Measurements from ENCODE around the gene N4BP2L1. TPM values are rescaled to one million over a fixed set of nuclear protein-coding genes. Genes with fewer than 3 reads are reported as not detected.

N4BP2L1 gene
- total RNA-seq, 1 experiment from 2014 or later = 0.29 TPM

DNA sequence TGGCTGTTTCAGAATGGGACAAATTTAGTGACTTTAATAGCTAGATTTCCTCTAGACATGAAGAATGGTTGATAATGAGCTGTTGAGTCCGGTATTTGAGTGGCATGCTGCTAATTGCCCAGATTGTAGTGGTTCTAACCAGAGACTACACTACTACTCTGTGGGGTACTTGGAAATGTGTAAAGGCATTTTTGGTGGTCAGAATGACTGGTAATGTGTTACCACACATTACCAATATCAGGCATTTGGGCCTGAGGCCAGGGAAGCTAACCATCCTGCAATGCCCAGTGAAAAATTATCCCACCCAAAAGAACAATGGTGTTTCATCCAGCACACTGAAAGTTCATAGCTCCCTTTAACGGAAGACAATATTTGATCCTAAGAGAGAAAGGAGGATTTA is 17.5 kb upstream of the N4BP2L1 start:
- in situ Hi-C loops (cut with HindIII; ENCODE audit: low pct_unique_long_range_greater_than_20kb, low sequenced_read_pairs) = no loop called here
- DNase-seq (ENCODE audit: low read depth, low spot score) = no peak

DNA sequence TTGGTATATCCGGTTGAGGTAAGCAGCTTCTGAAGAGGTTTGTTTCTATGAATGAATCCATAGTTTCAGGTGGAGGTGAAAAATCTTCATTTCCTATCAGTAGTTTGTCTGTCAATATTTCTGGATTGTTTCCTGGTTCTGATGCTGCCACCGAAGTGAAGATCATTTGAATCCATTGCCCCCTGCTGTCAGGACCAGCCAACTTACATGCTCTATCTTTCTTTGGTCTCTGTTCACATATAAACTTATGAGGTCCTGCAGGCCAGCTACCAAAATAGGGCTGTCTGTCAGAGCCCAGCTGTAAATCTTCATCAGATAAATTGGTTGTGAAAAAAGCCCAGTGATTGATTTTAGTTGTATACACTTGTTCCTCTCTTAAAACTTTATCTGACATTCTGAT is 15.2 kb upstream of the N4BP2L1 start:
- DNase-seq (ENCODE audit: low read depth, low spot score) = peak; percentile 33
- in situ Hi-C loops (cut with HindIII; ENCODE audit: low pct_unique_long_range_greater_than_20kb, low sequenced_read_pairs) = no loop called here

DNA sequence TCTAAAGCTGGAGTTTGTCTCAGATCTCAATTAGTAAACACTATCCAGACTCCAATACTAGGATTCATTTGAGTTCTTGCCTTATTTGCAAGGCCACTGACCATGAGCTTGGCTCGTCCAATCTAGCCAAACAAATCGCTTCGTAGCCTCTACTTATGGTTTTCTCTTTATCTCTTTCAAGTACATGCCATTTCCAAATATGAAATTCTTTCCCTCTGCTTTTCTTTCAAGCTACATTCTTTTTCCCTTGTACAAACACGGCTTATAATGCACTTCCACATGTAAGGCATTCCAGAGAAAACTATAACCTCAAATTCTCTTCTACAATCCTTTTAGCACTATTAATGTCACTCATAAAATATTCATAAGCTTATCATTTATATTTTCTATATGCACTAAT is 10.9 kb upstream of the N4BP2L1 start:
- in situ Hi-C loops (cut with HindIII; ENCODE audit: low pct_unique_long_range_greater_than_20kb, low sequenced_read_pairs) = no loop called here
- DNase-seq (ENCODE audit: low read depth, low spot score) = no peak

- no peak for DNase-seq (ENCODE audit: low read depth, low spot score)
- in situ Hi-C loops (cut with HindIII; ENCODE audit: low pct_unique_long_range_greater_than_20kb, low sequenced_read_pairs) = no loop called here
Observed at GRCh38 chr13:32432856-32433255, 4.9 kb upstream of the N4BP2L1 start.

DNA sequence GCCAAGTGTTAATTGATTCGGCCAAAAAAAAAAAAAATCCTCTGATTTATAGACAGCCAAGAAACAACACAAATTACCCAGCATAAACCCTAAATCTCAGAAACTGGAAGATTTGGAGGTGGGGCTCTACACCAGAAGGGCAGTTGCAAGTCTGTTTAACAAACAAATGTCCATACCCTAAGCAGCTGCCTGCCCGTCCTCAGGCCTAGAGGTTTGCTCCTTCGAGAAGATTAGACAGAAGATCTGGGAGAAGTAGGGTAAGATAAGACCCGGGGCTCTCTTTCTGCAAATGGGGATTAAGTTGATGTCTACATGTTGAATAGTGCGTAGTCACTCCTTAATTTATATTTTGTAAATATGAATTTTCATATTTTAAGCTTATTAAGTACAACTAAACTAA is 3.4 kb upstream of the N4BP2L1 start:
- no peak for DNase-seq (ENCODE audit: low read depth, low spot score)
- in situ Hi-C loops (cut with HindIII; ENCODE audit: low pct_unique_long_range_greater_than_20kb, low sequenced_read_pairs) = no loop called here

GRCh38 chr13:32430018-32430747 is 2.3 kb upstream of the N4BP2L1 start:
- in situ Hi-C loops (cut with HindIII; ENCODE audit: low pct_unique_long_range_greater_than_20kb, low sequenced_read_pairs) = no loop called here

GRCh38 chr13:32429433-32429909 is 1.5 kb upstream of the N4BP2L1 start:
- DNase-seq (ENCODE audit: low read depth, low spot score) = no peak
- in situ Hi-C loops (cut with HindIII; ENCODE audit: low pct_unique_long_range_greater_than_20kb, low sequenced_read_pairs) = no loop called here

More at GRCh38 chr13:32430018-32430747, 2.3 kb upstream of the N4BP2L1 start:
- DNase-seq (ENCODE audit: low read depth, low spot score) = no peak

DNA sequence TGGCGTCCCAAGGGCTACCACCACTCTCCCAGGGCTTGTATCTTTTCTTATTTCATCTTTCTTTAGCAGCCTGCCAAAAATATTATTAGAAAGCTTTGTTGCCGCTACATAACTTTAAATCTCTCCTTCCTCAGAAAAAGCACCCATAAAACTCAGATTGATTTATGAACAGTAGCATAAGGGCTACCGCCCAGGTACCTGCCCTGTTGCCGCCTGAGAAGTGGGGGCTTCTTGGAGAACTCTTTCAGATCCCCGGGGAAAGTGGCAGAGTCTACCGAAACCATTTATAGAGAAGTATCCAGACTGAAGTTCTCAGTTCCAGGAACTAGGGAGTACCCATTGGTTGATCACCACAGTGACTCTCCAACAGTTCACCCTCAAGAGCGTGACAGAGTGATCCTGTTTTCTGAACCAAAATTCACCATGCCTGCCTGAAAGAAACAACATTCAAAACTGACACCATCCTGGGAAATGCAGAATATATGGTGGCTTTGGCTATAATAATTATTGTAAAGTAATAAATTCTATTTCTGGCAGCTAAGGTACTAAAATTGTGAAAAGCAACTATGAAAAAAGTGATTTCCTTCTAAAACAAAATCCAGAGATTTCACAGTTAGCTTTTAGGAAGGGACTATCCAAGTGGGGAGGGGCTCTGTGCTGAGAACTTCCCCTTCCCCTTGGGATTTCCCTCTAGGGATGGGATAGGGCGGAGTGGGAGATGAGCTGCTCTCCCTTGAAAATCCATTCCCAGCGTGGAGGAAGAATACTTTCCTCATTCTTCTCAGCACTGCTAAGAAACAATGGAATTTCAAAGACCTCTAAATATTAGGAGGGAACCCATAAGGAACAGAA is 877 bp upstream of the N4BP2L1 start:
- in situ Hi-C loops (cut with HindIII; ENCODE audit: low pct_unique_long_range_greater_than_20kb, low sequenced_read_pairs) = no loop called here
- no peak for DNase-seq (ENCODE audit: low read depth, low spot score)

- no peak for DNase-seq (ENCODE audit: low read depth, low spot score)
- in situ Hi-C loops (cut with HindIII; ENCODE audit: low pct_unique_long_range_greater_than_20kb, low sequenced_read_pairs) = no loop called here
Observed at GRCh38 chr13:32426990-32427851, 709 bp downstream of the N4BP2L1 start.

DNA sequence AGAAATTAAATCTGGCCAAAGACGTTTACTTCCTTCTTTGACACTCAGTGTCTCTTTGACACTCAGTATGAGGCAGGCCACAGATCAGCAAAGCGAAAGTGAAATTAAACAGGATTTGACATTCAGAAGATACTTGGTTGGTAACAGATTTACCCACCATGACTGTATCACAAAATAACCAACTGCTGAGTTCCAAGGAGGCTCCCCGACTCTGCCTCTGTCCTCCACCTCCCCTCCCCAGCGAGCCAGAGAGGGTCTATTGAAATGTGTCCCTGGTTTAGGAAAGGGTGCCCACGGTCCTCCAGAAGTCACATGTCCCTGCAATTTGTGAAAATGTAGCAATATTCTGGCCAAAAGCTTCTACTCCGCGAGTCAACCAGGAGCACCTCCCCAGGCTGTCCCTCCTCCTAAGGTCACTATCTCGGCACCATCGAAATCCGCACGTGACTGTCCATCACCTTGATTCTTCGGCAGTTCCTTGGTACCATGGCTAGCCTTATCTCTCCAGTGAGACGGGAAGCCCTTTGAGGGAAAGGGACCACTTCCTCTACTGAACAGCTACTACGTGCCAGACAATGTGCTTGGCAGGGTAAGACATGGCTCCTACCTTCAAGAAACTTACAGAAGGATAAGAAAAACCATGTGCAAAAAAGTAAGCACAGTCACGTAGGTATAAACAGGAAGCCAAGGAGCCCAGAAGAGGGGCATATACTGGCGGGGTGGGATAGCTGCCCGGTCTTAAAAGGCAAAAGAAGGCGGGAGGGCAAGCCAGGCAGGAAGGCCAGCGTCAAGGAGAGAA is 1.5 kb downstream of the N4BP2L1 start:
- DNase-seq (ENCODE audit: low read depth, low spot score) = no peak

DNA sequence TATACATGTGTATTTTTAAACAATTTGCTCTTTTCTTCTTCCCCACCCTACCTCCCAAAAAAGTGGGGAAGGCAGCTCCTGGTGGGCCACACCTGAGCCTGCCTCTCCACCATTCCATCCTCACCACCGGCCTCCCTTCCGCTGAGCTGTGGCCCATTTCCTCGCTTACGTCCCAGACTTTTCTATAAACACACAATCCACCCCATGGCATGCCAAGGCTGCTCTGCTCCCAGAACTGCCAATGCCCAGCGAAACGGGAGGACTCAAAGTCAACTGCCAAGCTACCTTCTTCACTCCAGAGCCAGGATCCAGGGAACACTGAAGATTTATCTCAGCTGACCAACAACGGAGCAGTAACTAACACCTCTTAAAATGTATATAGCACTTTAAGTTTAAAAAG is 2.8 kb downstream of the N4BP2L1 start:
- in situ Hi-C loops (cut with HindIII; ENCODE audit: low pct_unique_long_range_greater_than_20kb, low sequenced_read_pairs) = no loop called here
- DNase-seq (ENCODE audit: low read depth, low spot score) = no peak

More for the DNA sequence above, 1.5 kb downstream of the N4BP2L1 start:
- in situ Hi-C loops (cut with HindIII; ENCODE audit: low pct_unique_long_range_greater_than_20kb, low sequenced_read_pairs) = no loop called here

- in situ Hi-C loops (cut with HindIII; ENCODE audit: low pct_unique_long_range_greater_than_20kb, low sequenced_read_pairs) = no loop called here
- DNase-seq (ENCODE audit: low read depth, low spot score) = no peak
Observed at GRCh38 chr13:32423592-32423991, 4.3 kb downstream of the N4BP2L1 start.

DNA sequence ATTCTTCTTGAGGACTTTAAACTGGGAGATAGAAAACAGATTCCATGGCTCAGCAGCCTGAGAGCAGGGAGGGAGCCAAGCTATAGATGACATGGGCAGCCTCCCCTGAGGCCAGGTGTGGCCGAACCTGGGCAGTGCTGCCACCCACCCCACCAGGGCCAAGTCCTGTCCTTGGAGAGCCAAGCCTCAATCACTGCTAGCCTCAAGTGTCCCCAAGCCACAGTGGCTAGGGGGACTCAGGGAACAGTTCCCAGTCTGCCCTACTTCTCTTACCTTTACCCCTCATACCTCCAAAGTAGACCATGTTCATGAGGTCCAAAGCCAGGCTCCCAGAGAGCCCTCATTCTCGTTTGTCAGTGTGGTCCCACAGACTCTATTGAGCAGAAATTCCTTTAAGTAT is 8.1 kb downstream of the N4BP2L1 start:
- in situ Hi-C loops (cut with HindIII; ENCODE audit: low pct_unique_long_range_greater_than_20kb, low sequenced_read_pairs) = no loop called here
- DNase-seq (ENCODE audit: low read depth, low spot score) = no peak

DNA sequence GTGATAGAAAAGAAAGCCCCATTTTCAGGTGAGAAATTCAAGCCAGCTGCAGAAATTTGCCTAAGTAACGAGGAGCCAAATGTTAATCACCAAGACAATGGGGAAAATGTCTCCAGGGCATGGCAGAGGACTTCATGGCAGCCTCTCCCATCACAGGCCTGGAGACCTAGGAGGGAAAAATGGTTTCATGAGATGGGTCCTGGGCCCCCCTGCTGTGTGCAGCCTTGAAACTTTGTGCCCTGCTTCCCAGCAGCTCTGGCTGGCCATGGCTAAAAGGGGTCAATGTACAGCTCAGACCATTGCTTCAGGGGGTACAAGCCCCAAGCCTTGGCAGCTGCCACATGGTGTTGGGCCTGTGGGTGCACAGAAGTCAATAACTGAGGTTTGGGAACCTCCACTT is 9.9 kb downstream of the N4BP2L1 start:
- in situ Hi-C loops (cut with HindIII; ENCODE audit: low pct_unique_long_range_greater_than_20kb, low sequenced_read_pairs) = no loop called here

DNA sequence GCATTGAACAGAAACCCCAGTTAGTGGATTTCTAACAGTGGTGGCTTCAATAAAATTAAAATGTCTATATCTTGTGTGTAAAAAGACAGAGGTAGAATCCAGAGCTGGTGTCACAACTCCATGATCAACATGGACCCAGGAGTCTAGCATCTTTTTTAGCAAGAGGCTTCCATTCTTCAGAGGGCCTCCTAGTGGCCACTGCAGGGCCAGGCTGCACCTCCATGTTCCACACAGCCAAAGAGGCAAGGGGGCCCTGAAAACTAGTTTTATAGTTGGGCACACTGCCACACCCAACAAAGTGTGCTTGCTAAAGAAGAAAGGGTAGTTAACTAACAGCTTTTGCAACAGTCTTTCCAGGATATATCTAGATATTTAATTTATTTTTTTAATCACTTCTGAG is 12.9 kb downstream of the N4BP2L1 start:
- DNase-seq (ENCODE audit: low read depth, low spot score) = peak; percentile 55

More for the DNA sequence above, 9.9 kb downstream of the N4BP2L1 start:
- no peak for DNase-seq (ENCODE audit: low read depth, low spot score)

GRCh38 chr13:32414580-32414979 is 13.3 kb downstream of the N4BP2L1 start:
- no peak for DNase-seq (ENCODE audit: low read depth, low spot score)
- in situ Hi-C loops (cut with HindIII; ENCODE audit: low pct_unique_long_range_greater_than_20kb, low sequenced_read_pairs) = no loop called here

More for the DNA sequence above, 12.9 kb downstream of the N4BP2L1 start:
- in situ Hi-C loops (cut with HindIII; ENCODE audit: low pct_unique_long_range_greater_than_20kb, low sequenced_read_pairs) = no loop called here

- DNase-seq (ENCODE audit: low read depth, low spot score) = no peak
- in situ Hi-C loops (cut with HindIII; ENCODE audit: low pct_unique_long_range_greater_than_20kb, low sequenced_read_pairs) = no loop called here
Observed at GRCh38 chr13:32413284-32413683, 14.6 kb downstream of the N4BP2L1 start.

Data from SK-MEL-5 (cell line).